Adrenal gland (tissue), 12 donors: ENCODE data around the gene COL17A1. TPM values are rescaled to one million over a fixed set of nuclear protein-coding genes. Genes with fewer than 3 reads are reported as not detected.

Experiments
- DNase-seq, 7 donors: peaks; one replicate each; pipeline ENCODE4 v3.0.0-alpha.2; 2019 to 2020
- H3K27ac ChIP-seq, 5 donors: fragments of 200-600 bp; sonication (generic) in 4 of 5; 1 replicate in 3 of 5; 2 replicates in 2 of 5; pipeline versions ENCODE4 v1.5.1 to v1.8.0; 2016 to 2020; ENCODE audit warnings: mild to moderate bottlenecking in 1 of 5
- H3K27me3 ChIP-seq: fragments of 200-600 bp; 2 replicates; pipeline ENCODE4 v1.8.0; 2021
- H3K36me3 ChIP-seq, 2 donors: fragments of 200-600 bp; replicated peaks in 1 of 2; 1 replicate in 1 of 2; 2 replicates in 1 of 2; pipeline versions ENCODE4 v1.5.1 to v1.8.0; 2018 to 2022
- H3K4me1 ChIP-seq, 2 donors: fragments of 200-600 bp; replicated peaks in 1 of 2; 1 replicate in 1 of 2; 2 replicates in 1 of 2; pipeline versions ENCODE4 v1.5.1 to v1.8.0; 2018 to 2021
- H3K4me3 ChIP-seq, 4 donors: fragments of 200-600 bp; sonication (generic) in 3 of 4; one replicate each; pipeline ENCODE4 v1.5.1; 2016 to 2018
- H3K9me3 ChIP-seq, 3 donors: fragments of 200-600 bp; sonication (generic) in 1 of 3; replicated peaks in 1 of 3; 1 replicate in 2 of 3; 2 replicates in 1 of 3; pipeline versions ENCODE4 v1.5.1 to v1.8.0; 2016 to 2021
- POLR2A ChIP-seq, 2 donors: fragments of 450-650 bp; IDR thresholded peaks; one replicate each; pipeline ENCODE4 v1.6.1; 2017; ENCODE audit warnings: antibody characterized with exemption in 2 of 2, mild to moderate bottlenecking in 2 of 2, moderate library complexity in 1 of 2
- whole genome bisulfite sequencing, 4 donors: extraction: QIAGEN DNeasy Blood & Tissue Kit in 2 of 4; methylation state at CpG; one replicate each; pipeline versions ENCODE4 v1.1.5 to v1.1.7; 2013 to 2017; 5-methylcytosine and 5-hydroxymethylcytosine counted together
- intact Hi-C, 2 donors: fragments of 100-400 bp; cut with DNase I; formaldehyde crosslinking; loops; one replicate each; pipeline versions ENCODE4 v1.14.1 to v1.15.0; 2022 to 2023
- polyA plus RNA-seq, 3 donors: library from polyadenylated mRNA; stranded (reverse); fragments of 200-250 nt in 2 of 3; fragments of 350-450 nt in 1 of 3; fragmentation: Illumina TruSeq in 1 of 3; extraction: RNeasy Lipid Tissue Mini Kit (QIAGEN cat#74804) in 1 of 3; gene quantifications; one replicate each; pipeline ENCODE4 v1.2.3, GENCODE V29; 2013 to 2014
- total RNA-seq, 9 donors: library from RNA; depleted of rRNA in 4 of 9; stranded (reverse); fragments of >200 nt in 4 of 9; fragments of 120-200 nt in 1 of 9; fragmentation: NEBNext Ultra II Directional in 1 of 9; extraction: Animal tissue kit (Norgen Biotek cat#: 25700) in 1 of 9; gene quantifications; one replicate each; pipeline versions ENCODE4 v1.1.0 to v1.2.4, GENCODE V29; 2013 to 2023
- TF ChIP-seq, protein P1 (sequence below), 6 experiments: fragments of 450-650 bp in 4 of 6; fragments of 200-600 bp in 2 of 6; sonication (generic) in 1 of 6; IDR thresholded peaks; 1 replicate in 5 of 6; 2 replicates in 1 of 6; pipeline versions ENCODE4 v1.5.1 to v1.8.0; 2016 to 2021; ENCODE audit warnings: antibody characterized with exemption in 6 of 6, mild to moderate bottlenecking in 2 of 6, moderate library complexity in 1 of 6
- donor health status: healthy with polysubstance abuse.
- donor health status: Bipolar disorder and iron deficiency.
- donor health status: DM: yes; HTN: yes; CAD: no.
- donor health status: DM: no; HTN: no; CAD: no.
- donor health status: DM: no; HTN: no; CAD: no.
- donor health status: DM: yes; HTN: yes; CAD: no.

Gene COL17A1
- total and polyA plus RNA-seq, 12 donors = 0.11 to 2.2 (median 0.36) TPM; not detected in 4

DNA sequence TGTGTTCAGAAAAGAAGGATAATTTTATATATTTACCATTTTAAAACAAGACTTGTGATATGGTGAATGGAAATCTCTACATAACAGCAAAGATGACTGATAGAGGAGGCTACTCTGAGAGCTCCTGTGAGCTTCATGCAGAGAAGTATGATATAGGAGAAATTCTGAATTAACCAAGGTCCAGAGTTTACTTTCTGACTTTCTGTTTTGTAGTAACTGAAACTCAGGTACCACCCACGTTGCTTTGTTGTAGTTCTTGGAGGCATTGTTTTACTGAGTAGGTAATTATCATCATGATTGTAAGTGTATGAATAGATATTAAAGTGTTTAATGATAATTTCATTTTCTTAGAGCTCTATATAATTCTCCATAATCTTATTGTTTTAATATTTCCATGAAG lies 18.3 kb upstream of the COL17A1 start:
- no peak for DNase-seq

DNA sequence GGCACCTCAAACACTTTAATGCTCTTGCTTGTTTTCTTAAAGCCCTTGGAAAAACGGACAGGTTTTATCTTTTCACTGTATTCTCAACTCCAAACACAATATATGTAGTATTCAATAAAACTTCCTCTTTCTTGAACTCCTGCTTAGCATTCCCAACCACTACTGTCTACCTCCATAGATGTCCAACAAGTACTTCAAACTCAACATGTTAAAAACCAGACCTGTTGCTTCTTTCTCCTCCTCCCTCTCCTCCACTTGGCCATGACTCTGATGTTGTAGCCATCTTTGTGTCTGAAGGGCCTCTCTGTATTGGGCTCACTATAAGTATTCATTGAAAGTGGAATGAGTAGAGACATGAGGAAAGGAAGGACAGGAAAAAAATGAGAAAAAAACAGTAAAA lies 16.2 kb upstream of the COL17A1 start:
- TF ChIP-seq, protein P1, sequence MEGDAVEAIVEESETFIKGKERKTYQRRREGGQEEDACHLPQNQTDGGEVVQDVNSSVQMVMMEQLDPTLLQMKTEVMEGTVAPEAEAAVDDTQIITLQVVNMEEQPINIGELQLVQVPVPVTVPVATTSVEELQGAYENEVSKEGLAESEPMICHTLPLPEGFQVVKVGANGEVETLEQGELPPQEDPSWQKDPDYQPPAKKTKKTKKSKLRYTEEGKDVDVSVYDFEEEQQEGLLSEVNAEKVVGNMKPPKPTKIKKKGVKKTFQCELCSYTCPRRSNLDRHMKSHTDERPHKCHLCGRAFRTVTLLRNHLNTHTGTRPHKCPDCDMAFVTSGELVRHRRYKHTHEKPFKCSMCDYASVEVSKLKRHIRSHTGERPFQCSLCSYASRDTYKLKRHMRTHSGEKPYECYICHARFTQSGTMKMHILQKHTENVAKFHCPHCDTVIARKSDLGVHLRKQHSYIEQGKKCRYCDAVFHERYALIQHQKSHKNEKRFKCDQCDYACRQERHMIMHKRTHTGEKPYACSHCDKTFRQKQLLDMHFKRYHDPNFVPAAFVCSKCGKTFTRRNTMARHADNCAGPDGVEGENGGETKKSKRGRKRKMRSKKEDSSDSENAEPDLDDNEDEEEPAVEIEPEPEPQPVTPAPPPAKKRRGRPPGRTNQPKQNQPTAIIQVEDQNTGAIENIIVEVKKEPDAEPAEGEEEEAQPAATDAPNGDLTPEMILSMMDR (IDR thresholded peaks at IDR 0.05) = no peak
- no peak for TF ChIP-seq POLR2A (IDR thresholded peaks at IDR 0.05)

More for the DNA sequence above, 18.3 kb upstream of the COL17A1 start:
- no peak overlapping the region for H3K4me3 ChIP-seq
- 52 to 76% (median 70%) methylated on average over 1 of the region's 1 CpG for WGBS, 4 donors
- no peaks in the 10 kb centered on the region for H3K36me3 ChIP-seq
- no peaks in the 10 kb centered on the region for H3K9me3 ChIP-seq
- intact Hi-C loops = no loop called here
- no peaks in the 10 kb centered on the region for H3K27me3 ChIP-seq
- no peak for TF ChIP-seq POLR2A (IDR thresholded peaks at IDR 0.05)
- TF ChIP-seq, protein P1 (IDR thresholded peaks at IDR 0.05) = no peak
- H3K4me1 ChIP-seq = no peaks in the 10 kb centered on the region
- no peak overlapping the region for H3K27ac ChIP-seq

DNA sequence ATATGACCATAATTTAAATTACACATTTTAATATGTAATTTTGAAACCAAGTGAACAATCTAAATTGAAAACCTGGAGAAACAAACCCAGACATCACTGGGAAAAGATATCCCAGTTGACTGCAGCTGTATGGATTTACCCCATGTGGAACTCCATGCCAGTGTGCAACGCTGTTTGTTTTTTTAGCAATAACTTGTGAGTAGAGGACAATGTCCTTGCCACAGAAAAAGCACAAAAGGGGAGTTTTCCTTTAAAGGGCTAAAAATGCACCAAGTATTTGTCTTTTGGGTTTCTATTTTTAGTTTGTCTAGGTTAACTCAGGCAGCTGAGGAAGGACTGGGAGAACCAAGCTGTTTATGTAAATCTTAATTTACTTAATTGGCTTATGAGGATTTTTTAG lies 15.1 kb upstream of the COL17A1 start:
- WGBS, 4 donors = 0% methylated on average over 1 of the region's 1 CpG; no CpG with 5 or more reads in 1 of the 4 donors
- no peaks in the 10 kb centered on the region for H3K27me3 ChIP-seq
- no peaks in the 10 kb centered on the region for H3K9me3 ChIP-seq
- H3K4me1 ChIP-seq = no peaks in the 10 kb centered on the region
- no peaks in the 10 kb centered on the region for H3K36me3 ChIP-seq
- TF ChIP-seq, protein P1 (IDR thresholded peaks at IDR 0.05) = no peak
- TF ChIP-seq POLR2A (IDR thresholded peaks at IDR 0.05) = no peak
- intact Hi-C loops = no loop called here
- no peak for DNase-seq
- H3K4me3 ChIP-seq = no peak overlapping the region
- no peak overlapping the region for H3K27ac ChIP-seq

More for the DNA sequence above, 16.2 kb upstream of the COL17A1 start:
- Histone ChIP-seq H3K9me3 (no peaks in the 10 kb centered on the region), H3K36me3 (no peaks in the 10 kb centered on the region), H3K27me3 (no peaks in the 10 kb centered on the region), H3K4me3 (no peak overlapping the region), H3K4me1 (no peaks in the 10 kb centered on the region), H3K27ac (no peak overlapping the region)
- WGBS, 4 donors = 62 to 69% (median 66%) methylated on average over 1 of the region's 1 CpG
- intact Hi-C loops = no loop called here
- no peak for DNase-seq

DNA sequence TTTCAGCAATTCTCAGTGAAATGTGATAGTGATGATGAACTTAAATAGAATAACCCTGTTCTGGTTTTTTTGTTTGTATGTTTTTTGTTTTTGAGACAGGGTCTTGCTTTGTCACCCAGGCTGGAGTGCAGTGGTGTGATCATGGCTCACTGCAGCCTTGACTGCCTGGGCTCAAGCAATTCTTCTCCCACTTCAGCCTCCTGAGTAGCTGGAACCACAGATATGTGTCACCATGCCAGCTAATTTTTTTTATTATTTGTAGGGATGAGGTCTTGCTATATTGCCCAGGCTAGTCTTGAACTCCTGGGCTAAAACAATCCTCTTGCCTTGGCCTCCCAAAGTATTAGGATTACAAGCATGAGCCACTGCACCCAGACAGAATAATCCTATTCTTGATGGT lies 14.3 kb upstream of the COL17A1 start:
- no peak overlapping the region for H3K27ac ChIP-seq
- intact Hi-C loops = no loop called here
- no peak overlapping the region for H3K4me3 ChIP-seq
- H3K27me3 ChIP-seq = no peaks in the 10 kb centered on the region
- no peaks in the 10 kb centered on the region for H3K9me3 ChIP-seq
- DNase-seq = no peak
- TF ChIP-seq, protein P1 (IDR thresholded peaks at IDR 0.05) = no peak
- TF ChIP-seq POLR2A (IDR thresholded peaks at IDR 0.05) = no peak
- H3K36me3 ChIP-seq = no peaks in the 10 kb centered on the region
- H3K4me1 ChIP-seq = no peaks in the 10 kb centered on the region
